ENCODE data around the gene MARCKSL1. TPM values are rescaled to one million over a fixed set of nuclear protein-coding genes. Genes with fewer than 3 reads are reported as not detected.

Gene MARCKSL1
- total RNA-seq, 1 donor from 2014 or later: 36.8 TPM

- Histone ChIP-seq H3K27me3 (no peaks in the 10 kb centered on the region), H3K36me3 (peaks cover 0 to 48% of the 10 kb centered on the region in 2 donors), H3K27ac (no peak overlapping the region), H3K4me3 (no peak overlapping the region), H3K4me1 (peaks cover 25% of the 10 kb centered on the region), H3K9me3 (no peaks in the 10 kb centered on the region)
- no peak for TF ChIP-seq POLR2AphosphoS5 (IDR thresholded peaks at IDR 0.05; ENCODE audit: insufficient read depth in 1 of 2, low read depth in 1 of 2)
- TF ChIP-seq POLR2A (IDR thresholded peaks at IDR 0.05): no peak
- no peak for TF ChIP-seq CTCF (IDR thresholded peaks at IDR 0.05)
- intact Hi-C loops (cut with DNase I): no loop called here
- DNase-seq (ENCODE audit: extremely low spot score in 2 of 2): no peak
Observed at GRCh38 chr1:32332290-32333079, 3.5 kb downstream of the MARCKSL1 start.

GRCh38 chr1:32331549-32331948 is 4.5 kb downstream of the MARCKSL1 start:
- Histone ChIP-seq H3K9me3 (no peaks in the 10 kb centered on the region), H3K4me3 (no peak overlapping the region), H3K27me3 (no peaks in the 10 kb centered on the region), H3K36me3 (peaks cover 0 to 58% of the 10 kb centered on the region in 2 donors), H3K27ac (no peak overlapping the region), H3K4me1 (peaks cover 17% of the 10 kb centered on the region)
- TF ChIP-seq POLR2AphosphoS5 (IDR thresholded peaks at IDR 0.05; ENCODE audit: insufficient read depth in 1 of 2, low read depth in 1 of 2) (no peak), POLR2A (IDR thresholded peaks at IDR 0.05) (no peak), CTCF (IDR thresholded peaks at IDR 0.05) (no peak)
- DNase-seq (ENCODE audit: extremely low spot score in 2 of 2): no peak
- intact Hi-C loops (cut with DNase I): no loop called here

GRCh38 chr1:32330558-32331151 is 5.4 kb downstream of the MARCKSL1 start:
- no peaks in the 10 kb centered on the region for H3K9me3 ChIP-seq
- intact Hi-C loops (cut with DNase I): no loop called here
- H3K27ac ChIP-seq: no peak overlapping the region
- peaks cover 13% of the 10 kb centered on the region for H3K4me1 ChIP-seq
- H3K27me3 ChIP-seq: no peaks in the 10 kb centered on the region
- no peak overlapping the region for H3K4me3 ChIP-seq
- peaks cover 0 to 64% of the 10 kb centered on the region in 2 donors for H3K36me3 ChIP-seq
- TF ChIP-seq POLR2A (IDR thresholded peaks at IDR 0.05) (no peak), CTCF (IDR thresholded peaks at IDR 0.05) (no peak), POLR2AphosphoS5 (IDR thresholded peaks at IDR 0.05; ENCODE audit: insufficient read depth in 1 of 2, low read depth in 1 of 2) (no peak)
- DNase-seq (ENCODE audit: extremely low spot score in 2 of 2): no peak

GRCh38 chr1:32329931-32330466 is 6.0 kb downstream of the MARCKSL1 start:
- TF ChIP-seq POLR2A (IDR thresholded peaks at IDR 0.05): no peak
- TF ChIP-seq CTCF (IDR thresholded peaks at IDR 0.05): no peak
- no peak for TF ChIP-seq POLR2AphosphoS5 (IDR thresholded peaks at IDR 0.05; ENCODE audit: insufficient read depth in 1 of 2, low read depth in 1 of 2)
- intact Hi-C loops (cut with DNase I): no loop called here
- DNase-seq (ENCODE audit: extremely low spot score in 2 of 2): no peak
- H3K9me3 ChIP-seq: no peaks in the 10 kb centered on the region
- H3K36me3 ChIP-seq: peaks cover 0 to 71% of the 10 kb centered on the region in 2 donors
- peaks cover 9% of the 10 kb centered on the region for H3K4me1 ChIP-seq
- no peak overlapping the region for H3K4me3 ChIP-seq
- no peak overlapping the region for H3K27ac ChIP-seq
- no peaks in the 10 kb centered on the region for H3K27me3 ChIP-seq

- no peaks in the 10 kb centered on the region for H3K4me1 ChIP-seq
- peaks cover 0 to 75% of the 10 kb centered on the region in 2 donors for H3K36me3 ChIP-seq
- intact Hi-C loops (cut with DNase I): no loop called here
- no peaks in the 10 kb centered on the region for H3K27me3 ChIP-seq
- no peak overlapping the region for H3K4me3 ChIP-seq
- H3K27ac ChIP-seq: no peak overlapping the region
- no peaks in the 10 kb centered on the region for H3K9me3 ChIP-seq
- DNase-seq (ENCODE audit: extremely low spot score in 2 of 2): no peak
- TF ChIP-seq CTCF (IDR thresholded peaks at IDR 0.05): no peak
- TF ChIP-seq POLR2AphosphoS5 (IDR thresholded peaks at IDR 0.05; ENCODE audit: insufficient read depth in 1 of 2, low read depth in 1 of 2): no peak
- TF ChIP-seq POLR2A (IDR thresholded peaks at IDR 0.05): no peak
Observed at GRCh38 chr1:32327204-32327603, 8.8 kb downstream of the MARCKSL1 start.
